Lung microvascular endothelial cell (primary cell): ENCODE results near the gene KRTAP10-11. TPM values are rescaled to one million over a fixed set of nuclear protein-coding genes. Genes with fewer than 3 reads are reported as not detected.
"Not testable (repeated sequence)": the region's sequence is repeated elsewhere in the genome, so short reads cannot be mapped to it uniquely, and the experiment has no call there.

Experiments
- DNase-seq, 2 donors: peaks; one replicate each; pipeline versions ENCODE4 v3.0.0 to v3.0.0-alpha.2; 2010; ENCODE audit warnings: low read depth in 2 of 2
- total RNA-seq: library from RNA; depleted of rRNA; stranded (reverse); fragments of >200 nt; gene quantifications from 2 replicates; pipeline ENCODE4 v1.2.1, GENCODE V29; 2014

Gene KRTAP10-11
- total RNA-seq, 1 donor from 2014 or later = not detected

GRCh38 chr21:44664691-44665090 lies 18.5 kb downstream of the KRTAP10-11 start:
- no peak for DNase-seq

DNA sequence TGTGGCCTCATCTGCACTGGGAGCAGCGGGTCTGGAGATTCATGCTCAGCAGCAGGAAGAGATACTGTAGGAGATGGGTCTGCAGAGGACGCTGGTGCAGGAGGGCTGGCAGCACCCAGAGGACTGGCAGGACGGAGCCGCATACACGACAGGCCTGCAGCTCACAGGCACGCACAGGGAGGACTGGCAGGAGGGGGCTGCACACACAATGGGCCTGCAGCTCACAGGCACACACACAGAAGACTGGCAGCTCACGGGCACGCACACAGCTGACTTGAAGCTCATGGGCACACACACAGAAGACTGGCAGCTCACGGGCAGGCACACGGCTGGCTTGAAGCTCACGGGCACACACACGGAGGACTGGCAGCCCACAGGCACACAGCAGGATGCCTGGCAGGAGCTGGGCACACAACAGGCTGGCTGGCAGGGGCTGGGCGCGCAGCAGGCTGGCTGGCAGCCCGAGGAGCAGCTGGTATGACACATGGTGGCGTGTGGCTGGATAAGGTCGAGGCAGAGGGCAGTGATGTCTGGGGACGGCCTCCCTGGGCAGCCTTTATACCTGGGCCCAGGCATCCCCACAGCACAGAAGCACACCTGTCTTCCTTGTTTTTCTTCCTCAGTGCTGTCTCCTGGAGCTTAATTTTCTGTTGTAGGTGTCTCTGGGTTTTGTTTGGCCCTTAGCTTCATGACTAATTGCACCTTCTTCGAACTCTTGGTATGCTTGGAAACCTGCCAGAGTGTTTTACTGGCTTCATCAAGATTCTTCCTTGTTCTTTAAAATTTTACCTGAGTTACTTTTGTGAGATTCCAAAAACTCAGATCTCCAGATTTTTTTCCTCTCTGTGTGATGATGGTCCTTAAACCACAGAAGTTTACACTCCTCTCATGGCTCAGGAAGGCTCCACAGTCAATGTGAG lies 20.4 kb downstream of the KRTAP10-11 start, which contains the start of gene KRTAP12-2:
Gene KRTAP12-2 (minus strand): TSS at position 527 of the 920 bp plus-strand sequence. CDS start 41 bp downstream, at position 486.
- DNase-seq = no peak

- DNase-seq = no peak
Observed at GRCh38 chr21:44667612-44668011, 21.4 kb downstream of the KRTAP10-11 start.

DNA sequence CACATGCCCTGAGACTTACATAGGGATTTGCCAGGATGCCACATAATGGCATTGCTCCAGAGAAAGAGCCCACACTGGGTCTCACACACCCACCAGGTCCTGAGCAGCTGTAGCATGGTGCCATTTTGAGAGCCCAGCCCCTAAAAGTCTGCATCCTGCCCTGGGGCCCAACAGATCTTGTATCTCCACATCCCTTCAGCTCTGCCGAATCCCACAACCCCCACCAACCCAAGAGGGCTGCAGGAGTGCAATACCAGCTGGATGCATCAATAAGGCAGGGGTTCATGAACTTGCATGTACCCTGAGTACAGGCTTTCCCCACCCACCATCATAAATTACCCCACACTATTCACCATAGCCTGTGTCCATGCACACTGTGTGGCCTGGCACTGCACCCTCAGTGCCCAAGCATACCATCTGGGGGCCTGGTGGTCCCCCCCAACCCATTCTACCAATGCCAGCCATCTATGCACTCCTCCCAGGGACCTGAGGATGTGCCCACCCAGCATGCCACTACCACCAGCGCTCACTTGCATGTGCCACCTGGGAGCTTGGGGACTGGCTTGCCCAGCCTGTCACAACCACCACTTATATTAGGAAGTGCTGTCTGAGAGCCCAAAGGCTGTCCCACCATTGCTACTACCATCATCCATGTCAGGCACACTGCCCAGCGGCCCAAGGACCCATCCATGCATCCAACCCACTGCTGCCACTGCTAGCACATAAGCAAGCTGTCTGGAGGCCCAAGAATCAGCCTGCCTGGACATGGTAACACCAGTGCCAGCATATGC lies 24.6 kb downstream of the KRTAP10-11 start:
- DNase-seq = no peak

DNA sequence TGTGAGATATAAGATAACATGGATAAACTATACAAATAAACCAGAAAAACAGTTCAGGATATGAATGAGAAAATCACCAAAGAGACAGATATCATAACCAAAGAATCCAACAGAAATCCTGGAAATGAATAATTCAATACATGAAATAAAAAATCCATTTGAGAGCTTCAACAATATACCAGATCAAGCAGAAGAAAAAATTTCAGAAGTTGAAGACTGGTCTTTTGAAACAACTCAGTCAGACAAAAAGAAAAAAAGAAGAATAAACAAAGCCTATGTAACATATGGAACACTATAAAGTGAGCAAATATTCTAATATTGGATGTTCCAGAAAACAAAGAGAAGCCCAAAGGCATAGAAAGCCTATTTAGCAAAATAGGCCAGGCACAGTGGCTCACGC lies 25.7 kb downstream of the KRTAP10-11 start:
- DNase-seq = no peak

GRCh38 chr21:44677881-44678280 lies 31.7 kb downstream of the KRTAP10-11 start:
- no peak for DNase-seq

DNA sequence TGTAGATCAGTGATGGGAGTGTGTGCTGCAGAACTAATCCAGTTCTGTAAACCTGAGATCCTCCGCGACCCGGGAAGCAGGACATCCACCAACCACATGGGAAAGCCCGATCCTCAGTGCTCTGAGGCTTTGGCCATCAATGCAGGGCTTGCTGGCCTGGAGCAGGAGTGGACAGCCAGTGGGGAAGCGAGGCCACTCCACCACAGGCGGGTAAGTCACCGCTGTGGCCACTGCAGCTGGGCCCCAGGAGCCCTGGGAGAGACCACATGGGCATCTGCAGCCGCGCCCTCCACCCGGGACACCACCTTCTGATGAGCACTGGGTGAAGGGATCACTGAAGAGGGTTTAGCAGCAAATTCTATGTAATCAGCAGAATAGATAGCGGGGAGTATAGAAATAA lies 34.9 kb downstream of the KRTAP10-11 start:
- no peak for DNase-seq

GRCh38 chr21:44681861-44682579 lies 35.8 kb downstream of the KRTAP10-11 start, which contains the start of gene KRTAP12-1:
TSS of gene KRTAP12-1 (minus strand) at chr21:44682163. CDS start at chr21:44682123, 40 bp downstream.
- no peak for DNase-seq

- no peak for DNase-seq
Observed at GRCh38 chr21:44682580-44683151, 36.5 kb downstream of the KRTAP10-11 start.

DNA sequence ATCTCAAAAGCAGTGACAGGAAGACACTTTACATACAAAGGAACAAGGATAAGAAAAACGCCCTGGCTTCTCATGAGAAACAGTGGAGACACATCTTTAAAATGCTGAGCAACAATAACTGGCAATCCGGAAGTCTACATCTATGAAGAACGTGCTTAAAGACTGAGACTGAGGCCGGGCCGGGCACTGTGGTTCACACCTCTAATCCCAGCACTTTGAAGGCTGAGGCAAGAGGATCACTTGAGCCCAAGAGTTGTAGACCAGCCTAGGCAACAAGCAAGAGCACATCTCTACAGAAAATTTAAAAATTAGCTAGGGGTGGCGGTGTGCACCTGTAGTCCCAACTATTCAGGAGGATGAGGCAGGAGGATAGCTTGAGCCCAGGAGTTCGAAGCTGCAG lies 37.9 kb downstream of the KRTAP10-11 start:
- DNase-seq = no peak

DNA sequence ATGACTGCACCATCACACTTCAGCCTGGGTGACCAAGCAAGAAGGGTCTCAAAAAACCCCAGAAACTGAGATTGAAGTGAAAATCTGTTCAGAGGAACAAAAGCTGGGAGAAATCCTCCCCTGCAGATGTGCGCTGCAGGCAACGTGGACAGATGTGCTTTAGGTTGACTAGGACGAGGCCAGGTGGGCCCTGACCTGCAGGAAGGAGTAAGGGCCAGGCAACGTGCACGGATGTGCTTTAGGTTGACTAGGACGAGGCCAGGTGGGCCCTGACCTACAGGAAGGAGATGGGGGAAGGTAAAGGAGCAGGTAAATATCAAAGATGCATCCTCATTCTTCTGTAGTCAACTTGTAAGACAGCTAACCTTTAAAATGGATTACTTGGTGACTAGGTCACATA lies 38.3 kb downstream of the KRTAP10-11 start:
- no peak for DNase-seq

GRCh38 chr21:44685050-44685449 lies 38.8 kb downstream of the KRTAP10-11 start:
- DNase-seq = not testable (repeated sequence)

DNA sequence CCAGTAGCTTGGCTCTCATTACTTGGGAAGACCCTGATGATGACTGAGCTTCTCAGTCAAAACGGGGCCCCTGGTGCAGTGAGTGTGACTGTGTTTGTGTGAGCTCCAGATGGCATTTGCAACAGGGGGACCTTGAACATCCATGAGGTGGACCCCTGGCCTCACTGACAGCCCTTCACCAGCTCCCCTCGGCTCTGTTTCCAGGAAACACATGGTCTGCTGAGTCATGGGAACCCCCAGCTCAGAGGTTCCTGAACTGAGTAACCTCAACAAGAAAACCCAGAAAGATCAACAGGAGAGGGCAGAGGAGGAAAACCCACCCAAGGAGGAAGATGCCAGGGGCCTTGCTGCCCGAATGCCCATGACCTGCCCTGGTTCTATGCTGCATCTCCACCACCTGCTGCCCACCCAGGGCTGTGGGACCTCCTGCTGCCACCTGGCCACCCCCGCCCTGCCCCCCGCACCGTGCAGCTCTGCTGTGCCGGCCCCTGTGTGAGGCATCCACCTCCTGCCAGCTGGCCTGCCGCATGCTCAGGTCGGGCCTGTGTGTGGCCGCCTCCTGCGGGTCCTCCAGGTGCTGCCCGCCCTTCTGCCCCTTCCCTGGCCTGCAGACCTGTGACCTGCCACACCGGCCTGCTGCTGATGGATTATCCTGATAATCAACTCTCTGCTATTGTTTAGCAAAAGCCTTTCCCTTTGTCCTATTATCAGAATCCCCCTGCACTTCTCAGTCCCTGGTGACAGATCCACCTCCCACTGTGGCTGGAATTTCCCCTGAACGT lies 40.0 kb downstream of the KRTAP10-11 start:
- DNase-seq = peak in 1 of 2 donors; percentile 73

- DNase-seq = peak in 1 of 2 donors; percentile 29
Observed at GRCh38 chr21:44686843-44687561, 40.8 kb downstream of the KRTAP10-11 start.

DNA sequence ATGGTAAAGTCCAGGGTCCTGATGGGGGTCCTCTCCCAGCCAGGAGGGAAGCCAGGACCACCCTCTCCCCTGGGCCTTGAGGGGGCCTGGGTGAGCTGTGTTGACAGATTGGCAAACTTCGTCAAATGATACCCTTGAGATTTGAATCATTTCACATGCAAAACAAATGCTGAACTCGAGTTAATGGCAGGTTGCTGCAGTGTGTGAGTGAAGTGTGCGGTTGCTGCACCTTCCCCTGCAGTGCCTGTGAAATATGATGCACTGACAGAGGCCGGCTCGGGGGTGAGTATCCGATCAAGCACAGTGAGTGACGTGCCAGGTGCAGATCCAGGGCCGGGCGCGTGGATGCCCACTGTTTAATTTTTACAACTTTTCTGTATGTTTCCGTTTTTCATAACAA lies 41.5 kb downstream of the KRTAP10-11 start:
- DNase-seq = no peak

DNA sequence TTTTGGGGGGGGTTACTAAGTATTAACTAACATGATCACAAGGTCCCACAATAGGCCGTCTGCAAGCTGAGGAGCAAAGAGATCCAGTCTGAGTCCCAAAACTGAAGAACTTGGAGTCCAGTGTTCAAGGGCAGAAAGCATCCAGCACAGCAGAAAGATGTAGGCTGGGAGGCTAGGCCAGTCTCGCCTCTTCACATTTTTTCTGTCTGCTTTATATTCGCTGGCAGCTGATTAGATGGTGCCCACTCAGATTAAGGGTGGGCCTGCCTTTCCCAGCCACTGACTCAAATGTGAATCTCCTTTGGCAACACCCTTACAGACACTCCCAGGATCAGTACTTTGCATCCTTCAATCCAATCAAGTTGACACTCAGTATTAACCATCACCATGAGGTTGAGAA lies 43.5 kb downstream of the KRTAP10-11 start:
- not testable (repeated sequence) for DNase-seq

GRCh38 chr21:44691686-44692085 lies 45.5 kb downstream of the KRTAP10-11 start:
- DNase-seq = no peak

DNA sequence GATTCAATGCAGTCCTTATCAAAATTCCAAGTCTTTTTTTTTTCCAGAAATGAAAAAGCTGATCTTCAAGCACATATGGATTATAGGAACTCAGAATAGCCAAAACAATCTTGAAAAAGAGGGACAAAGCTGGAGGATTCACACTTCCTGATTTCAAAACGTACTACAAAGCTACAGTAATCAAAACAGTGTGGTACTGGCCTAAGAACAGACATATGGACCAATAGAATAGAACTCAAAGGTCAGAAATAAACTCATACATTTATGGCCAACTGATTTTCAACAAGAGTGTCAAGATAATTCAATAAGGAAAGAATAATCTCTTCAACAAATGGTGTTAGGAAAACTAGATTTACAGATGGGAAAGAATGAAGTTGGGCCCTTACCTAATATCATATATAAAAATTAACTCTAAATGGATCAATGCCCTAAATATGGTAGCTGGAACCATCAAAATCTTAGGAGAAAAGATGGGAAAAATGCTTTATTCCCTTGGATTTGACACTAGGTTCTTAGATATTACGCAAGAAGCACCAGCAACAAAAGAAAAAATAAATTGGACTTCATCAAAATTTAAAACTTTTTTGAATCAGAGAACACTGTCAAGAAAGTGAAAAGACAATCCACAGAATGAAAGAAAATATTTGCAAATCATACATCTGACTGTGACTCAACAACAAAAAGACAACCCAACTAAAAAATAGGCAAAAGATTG lies 46.7 kb downstream of the KRTAP10-11 start:
- DNase-seq = no peak

GRCh38 chr21:44694776-44695175 lies 48.6 kb downstream of the KRTAP10-11 start:
- no peak for DNase-seq
